GM21526 (cell line): ENCODE measurements around the gene KCNA10.

Experiments used
- ATAC-seq: cut with Tn5 transposase; IDR thresholded peaks from one replicate; pipeline ENCODE4 v1.9.1; 2021; ENCODE audit warnings: moderate library complexity; ENCODE audit not compliant: unreplicated experiment, low FRiP score

Gene KCNA10

DNA sequence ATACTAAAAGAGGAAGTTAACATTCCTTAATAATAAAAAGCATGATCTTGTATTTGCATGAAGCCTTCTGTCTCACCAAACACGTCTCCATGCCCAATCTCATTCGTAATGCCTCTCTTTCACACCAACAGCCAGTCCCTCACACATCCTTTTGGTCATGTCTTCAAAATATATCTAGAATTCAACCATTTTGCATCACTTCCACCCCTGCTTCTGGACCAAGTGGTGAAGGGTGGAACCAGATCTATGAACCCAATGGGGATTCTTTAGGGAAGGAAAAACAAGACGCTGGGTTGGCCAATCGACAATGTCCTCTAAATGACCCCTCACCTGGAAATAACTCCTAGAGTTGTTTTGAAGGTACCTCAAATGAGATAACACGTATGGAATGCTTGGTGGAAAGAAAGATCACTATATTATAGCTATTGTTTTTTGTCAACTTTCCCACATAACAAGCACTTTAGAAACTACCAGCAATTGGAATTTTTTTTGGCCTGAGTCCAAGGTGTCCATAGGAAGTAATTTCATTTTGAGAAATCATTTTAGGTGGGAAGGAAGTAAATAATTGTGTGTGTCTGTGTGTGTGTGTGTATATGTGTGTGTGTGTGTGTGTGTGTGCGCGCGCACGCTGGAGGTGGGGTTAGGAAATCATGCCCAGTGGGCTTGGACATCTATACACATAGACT, at the start of gene KCNA10:
TSS of gene KCNA10 (minus strand) at position 51 of the 686 bp plus-strand sequence. CDS start 388 bp downstream, outside the sequence.
- no peak for ATAC-seq

DNA sequence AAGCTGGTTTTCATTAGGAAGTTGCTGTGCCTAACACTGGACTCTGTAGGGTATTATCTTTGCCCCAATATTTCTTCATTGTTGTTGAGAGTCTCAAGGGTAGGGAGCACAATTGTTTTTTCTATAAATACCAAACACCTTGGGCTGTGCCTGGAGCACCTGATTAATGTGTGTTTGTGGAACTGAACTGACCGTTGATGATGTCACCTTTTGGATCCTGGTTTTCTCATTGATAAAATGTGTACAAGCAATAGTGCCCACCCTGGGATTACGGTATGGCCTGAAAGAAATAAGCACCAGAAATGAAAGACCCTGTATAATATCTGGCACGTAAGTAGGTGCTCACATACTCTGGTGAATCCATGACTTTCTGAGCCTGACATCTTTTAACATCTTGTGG, 47.9 kb upstream of the KCNA10 start:
- ATAC-seq = no peak

DNA sequence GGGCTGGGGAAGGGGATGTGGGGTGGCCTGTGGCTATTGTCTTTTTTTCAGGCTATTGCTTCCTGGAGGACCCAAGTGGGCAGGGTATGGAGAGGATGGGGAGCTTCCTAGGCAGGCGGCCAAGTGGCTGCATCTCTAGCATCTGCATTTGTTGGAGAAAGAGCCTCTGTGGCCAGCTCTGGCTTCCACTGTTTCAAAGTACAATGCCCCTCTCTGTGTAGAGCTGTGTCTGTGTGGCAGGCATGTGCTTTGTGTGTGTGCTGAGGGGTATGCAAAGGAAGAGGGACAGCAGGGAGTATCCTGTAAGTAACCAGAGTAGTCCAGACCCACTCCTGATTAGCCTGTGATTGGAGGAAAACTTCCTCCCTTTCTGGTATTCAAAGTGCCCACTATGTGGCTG, 46.6 kb upstream of the KCNA10 start:
- no peak for ATAC-seq

DNA sequence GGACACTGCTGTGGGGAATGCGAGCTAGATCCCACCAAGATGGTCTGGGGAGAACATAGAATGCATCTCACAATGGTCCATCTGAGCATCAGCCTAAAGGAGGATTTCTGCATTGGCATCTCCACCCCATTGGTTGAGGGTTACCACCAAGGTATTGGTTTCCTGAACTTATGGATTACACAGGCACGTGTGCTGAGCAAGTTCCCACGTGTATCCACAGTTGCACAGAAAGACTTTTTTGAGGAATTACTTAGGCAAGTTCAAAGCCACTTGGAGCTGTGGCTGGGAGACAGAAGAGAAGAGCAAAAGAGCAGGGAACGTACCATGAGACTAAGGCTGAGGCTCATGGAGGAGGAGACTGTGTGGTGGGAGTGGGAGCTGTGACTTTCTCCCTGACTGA, 44.1 kb upstream of the KCNA10 start:
- no peak for ATAC-seq

DNA sequence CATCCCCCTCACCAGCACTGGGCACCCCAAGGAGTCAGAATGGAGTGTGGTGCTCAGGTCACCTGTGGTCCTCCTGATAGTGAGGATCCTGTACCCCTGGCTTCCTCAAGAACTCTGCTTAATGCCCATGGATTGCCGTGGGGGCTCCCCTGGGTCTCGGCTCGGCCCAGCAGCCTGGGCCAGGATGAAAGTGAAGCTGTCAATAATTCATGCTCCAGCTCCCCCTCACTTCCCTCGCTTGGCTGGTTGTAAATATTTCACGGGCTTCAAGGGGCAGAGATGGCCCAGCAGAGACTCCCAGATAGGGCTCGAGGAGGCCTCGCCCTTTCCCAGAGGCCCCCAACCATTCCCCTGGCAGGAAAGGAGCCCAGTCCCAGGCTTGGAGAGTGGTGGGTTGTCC, 42.6 kb upstream of the KCNA10 start:
- no peak for ATAC-seq

DNA sequence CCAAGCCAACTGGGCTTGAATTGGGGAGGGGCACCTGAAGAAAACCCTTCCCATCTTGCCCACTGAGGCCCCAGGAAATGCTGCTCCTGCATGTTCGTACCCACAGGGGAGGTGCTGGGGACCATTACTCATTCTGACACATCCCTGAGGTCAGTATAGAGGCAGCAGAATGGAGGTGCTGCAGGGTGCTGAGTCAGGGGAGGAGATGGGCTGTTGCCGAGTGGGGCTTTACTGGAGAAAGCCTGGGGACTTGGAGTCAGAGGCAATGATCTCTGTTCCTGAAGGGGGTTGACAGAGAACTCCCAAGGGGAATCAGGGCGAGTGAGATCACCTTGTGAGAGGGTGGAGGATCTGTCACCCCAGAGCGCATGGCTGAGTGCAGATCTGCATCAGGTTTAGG, 40.2 kb upstream of the KCNA10 start:
- no peak for ATAC-seq

DNA sequence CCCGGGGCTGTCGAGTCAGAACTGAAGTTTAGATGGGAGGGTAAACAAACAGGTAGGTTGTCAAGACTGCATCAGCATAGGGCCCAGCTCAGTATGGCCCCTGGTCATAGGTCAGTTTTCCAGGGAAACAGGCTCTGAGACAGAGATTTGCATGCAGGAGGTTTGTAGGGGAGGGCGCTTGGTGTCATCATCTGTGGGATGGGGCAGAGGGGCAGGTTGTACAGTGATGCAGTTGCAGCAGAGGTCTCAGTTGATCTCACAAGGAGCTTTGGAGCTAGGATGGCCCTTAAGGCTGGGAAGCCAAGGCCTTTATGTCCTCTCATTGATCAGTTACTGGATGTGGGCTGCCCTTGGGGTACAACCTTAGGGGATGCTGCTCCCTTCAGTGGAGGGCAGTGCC, 38.5 kb upstream of the KCNA10 start:
- no peak for ATAC-seq

DNA sequence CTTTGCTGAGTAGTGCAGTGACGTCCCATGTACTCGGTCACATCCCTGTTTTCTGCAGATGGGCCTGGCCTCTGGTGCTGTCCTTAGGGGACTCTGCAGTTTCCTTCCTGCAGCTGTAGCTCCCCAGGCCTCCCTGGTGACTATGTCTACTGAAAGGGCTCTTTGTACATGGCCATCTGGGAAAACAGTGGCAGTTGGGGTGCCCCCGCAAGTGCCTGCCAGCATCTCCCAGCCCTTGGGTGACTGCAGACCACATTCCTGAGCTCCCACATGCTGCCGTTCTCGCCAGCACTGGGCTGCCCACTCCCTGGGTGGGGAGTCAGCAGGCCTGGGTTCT, 37.5 kb upstream of the KCNA10 start:
- no peak for ATAC-seq

DNA sequence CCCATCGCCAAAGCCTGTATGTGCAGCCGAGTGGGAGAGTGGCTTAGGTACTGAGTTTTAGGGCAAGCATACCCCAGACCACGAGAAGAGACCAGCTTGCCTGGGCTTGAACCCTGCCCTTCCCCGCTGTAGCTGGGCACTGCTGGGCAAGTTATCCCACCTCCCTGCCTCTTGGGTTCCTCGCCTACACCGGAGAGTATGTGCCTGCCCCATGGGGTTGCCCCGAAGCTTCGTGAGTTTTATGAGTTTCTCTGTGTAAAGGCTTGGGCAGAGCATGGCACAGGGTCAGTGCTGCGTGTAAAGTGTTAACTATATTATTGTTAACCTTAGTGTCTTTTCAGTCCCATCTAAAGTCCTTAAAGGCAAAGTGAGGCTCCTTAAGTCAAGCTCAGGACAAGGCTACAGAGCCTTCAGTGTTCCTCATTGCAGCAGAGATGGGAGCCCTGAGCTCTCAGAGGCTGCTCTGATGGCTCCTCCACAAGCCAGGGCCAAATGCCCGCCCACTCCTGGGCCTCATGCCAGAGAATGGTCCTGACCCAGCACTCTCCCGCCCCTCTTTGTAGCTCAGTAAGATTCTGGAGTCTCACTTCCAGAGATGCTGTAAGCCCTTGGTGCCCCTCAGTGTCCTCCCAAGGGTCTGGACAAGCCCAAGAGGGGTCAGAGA, 37.0 kb upstream of the KCNA10 start:
- no peak for ATAC-seq

DNA sequence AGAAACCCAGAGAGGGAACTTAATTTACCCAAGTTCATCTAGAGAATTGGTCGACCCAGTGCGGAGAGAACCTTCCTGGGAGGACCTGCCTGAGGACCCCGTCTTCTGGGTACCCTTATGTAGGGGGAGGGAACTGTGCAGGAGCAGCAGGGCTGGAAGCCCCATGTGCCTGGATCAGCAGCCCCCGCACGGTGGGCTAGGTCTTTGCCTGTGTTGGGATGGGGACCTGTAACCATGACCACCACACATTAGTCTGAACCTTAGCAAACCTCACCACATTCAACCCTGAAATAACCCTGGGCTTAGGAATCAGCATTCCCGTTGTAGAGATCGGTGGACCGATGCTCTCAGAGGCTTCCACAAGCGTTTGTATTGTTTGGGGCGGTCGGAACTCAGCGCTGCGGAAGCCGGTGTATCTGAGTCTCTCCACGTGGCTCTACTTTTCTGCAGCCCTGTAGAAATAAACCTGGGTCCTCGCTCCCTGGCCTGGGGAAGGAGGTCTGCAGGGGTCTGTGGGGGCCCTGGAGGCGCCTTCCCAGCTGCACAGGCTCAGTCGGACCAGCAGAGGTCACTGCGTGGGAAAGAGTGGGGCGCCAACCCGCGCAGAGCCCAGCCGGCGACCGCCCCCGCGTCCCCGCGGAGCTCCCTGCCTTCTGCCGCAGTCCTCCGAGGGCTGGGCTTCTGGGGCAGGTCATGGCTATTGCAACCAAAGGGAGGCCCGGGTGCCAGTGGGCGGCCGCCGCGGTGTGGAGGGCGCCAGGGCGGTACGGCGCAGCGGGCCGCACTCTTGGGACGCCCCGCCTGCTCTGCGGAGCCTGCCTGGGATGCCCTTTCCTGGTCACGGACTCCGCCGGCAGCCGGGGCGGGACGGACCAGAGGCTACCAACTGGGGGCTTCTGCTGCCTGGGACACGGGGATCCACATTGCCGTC, 36.2 kb upstream of the KCNA10 start:
- ATAC-seq = no peak

DNA sequence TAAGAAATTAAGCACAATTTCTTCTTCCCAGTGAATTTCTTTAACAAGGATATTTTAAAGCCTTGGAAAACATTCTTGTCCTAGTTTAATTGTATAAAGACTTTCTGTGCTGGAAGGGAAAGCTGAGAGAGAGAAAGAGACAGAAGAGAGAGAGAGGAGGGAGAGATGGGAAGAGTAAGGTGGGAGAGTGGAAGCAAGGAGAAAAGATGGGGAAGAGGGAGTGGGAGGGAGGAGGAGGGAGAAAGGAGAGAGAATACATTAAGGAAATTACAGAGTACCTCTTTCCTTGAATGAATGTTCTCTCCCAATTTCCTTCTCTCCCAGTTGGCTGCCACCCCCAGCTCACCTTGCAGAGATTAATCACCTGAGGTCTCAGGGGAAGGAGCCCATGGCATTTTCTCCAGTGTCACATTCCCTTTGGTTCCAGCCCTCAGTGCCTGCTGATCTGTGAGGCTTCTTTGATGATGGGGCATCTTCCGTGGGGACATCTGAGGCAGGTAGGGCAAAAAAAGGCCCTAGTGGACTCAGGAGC, 32.4 kb upstream of the KCNA10 start:
- ATAC-seq = no peak

DNA sequence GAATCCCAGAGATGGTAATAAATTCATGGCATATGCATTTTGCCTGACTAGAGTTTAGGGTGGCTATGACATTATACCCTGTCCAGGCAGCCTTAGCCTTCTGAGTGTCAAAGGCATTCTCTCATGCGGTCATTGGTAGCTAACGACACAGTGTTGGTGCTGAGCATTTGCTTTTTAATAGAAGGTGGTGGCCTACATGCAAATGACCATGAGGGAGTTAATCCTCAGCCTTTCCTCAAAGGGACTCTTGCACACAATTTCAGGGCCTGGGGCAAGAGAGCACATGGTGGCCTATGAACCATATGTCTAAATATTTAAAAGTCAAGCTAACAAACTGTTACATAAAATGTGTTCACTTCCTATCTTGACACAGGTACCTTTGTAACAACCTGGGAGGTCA, 30.9 kb upstream of the KCNA10 start:
- ATAC-seq = no peak

DNA sequence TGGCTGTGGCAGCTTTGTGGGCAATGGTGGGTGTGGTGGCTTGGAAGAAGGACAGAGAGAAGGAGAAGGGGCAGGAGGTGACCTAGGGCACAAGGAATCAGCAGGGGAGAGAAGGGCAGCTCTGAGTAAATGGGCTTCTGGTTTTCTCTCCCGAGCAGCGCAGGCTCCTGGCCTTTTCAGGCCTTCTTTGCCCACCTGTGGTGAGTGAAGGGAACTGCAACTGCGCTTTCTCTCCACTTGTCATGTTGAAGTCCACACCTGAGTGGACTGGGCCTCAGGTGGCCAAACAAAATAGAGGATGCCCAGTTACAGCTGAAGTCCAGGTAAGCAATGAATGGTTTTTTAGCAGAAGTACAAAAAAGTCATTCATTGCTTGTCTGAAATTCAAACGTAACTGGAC, 29.4 kb upstream of the KCNA10 start:
- ATAC-seq = no peak

DNA sequence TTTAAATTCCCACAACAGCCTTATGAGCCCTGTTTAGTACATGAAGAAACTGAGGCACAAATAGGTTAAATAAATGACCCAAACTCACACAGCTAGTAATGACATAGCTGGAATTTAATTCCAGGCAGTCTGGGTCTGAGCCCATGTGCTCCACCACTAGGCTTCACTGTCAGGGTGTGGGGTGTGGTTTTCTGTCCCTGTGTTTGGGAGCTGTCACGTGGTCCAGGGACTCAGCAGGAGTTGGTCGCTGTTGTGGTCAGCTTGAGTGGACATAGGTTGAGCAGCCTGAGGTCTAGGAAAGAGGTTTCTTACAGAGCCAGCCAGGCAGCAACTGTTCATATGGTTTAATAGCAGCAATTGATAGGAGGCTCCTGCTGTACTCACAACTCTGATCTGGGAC, 28.0 kb upstream of the KCNA10 start:
- no peak for ATAC-seq

DNA sequence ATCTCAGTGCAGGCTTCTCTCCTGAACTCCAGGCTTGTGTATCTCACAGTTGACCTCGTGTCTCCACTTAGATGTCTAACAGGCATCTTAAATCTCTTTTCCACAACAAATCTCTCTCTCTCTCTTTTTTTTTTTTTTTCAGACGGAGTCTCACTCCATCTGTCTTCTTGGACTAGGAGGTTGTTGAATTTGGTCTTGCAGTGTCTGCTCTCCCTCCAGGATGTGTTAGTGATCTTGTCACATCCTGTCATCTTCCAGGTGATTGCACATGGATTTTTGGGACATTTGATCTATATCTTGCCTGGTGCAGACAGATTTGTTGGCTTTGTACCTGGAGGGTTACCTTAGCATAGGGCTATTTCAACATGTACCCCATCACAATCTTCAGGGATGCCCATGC, 26.5 kb upstream of the KCNA10 start:
- no peak for ATAC-seq

DNA sequence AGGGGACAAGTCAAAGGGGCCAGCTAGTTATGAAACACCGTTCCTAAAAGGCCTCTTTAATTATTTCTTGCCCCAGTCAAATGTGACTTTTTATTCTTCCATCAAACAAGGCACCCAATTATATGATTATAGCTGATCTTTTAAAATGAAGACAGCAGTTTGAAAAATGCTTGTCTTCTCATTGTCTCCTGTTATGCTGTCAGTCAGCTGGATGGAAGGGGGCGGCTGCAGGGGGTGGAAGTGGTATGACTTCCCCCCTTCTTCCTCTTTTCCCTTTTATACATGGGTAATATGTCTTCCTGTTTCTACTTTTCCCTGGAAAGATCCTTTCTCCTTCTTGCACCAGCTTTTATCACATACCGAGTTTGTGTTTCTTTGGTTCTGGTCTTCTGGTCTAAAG, 25.8 kb upstream of the KCNA10 start:
- ATAC-seq = no peak

DNA sequence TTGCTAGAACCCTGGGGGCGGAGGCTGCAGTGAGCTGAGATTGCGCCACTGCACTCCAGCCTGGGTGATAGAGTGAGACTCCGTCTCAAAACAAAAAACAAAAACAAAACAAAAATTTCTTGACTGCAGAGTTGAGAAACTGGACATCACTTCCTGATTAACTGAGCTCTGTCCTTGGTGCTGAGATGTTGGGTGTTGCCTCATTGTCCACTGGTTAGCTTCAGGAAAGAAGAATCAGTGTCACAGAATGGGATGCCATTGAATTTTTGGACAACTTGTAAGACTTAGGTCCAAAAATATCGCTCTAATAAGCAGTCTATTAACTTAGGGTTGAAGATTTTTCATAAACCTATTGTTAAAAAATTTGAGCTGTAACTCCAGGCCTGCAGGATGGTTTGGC, 23.8 kb upstream of the KCNA10 start:
- no peak for ATAC-seq

DNA sequence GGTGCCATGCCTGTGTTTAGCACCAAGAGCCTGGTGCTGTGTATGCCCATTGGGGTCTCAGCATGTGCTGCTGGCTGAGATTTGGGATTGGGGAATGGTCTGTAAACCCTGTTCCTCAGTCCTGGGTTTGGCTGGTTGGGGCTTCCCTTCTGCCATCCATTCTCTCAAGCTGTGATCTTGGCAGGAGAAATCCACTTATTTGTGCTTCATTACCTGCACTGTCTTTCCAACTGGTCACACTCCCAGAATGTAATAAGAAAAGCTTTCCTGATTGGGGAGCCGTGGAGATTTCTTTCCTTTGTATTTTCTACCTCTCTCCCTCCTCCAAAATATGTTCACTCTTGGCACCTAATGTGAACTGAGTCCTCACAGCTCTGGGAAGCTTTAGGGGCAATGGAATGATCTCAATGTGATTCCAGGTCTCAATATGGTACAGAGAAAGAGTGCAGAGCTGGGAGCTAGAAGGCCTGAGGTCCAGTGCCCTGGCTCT, 23.0 kb upstream of the KCNA10 start:
- ATAC-seq = no peak

DNA sequence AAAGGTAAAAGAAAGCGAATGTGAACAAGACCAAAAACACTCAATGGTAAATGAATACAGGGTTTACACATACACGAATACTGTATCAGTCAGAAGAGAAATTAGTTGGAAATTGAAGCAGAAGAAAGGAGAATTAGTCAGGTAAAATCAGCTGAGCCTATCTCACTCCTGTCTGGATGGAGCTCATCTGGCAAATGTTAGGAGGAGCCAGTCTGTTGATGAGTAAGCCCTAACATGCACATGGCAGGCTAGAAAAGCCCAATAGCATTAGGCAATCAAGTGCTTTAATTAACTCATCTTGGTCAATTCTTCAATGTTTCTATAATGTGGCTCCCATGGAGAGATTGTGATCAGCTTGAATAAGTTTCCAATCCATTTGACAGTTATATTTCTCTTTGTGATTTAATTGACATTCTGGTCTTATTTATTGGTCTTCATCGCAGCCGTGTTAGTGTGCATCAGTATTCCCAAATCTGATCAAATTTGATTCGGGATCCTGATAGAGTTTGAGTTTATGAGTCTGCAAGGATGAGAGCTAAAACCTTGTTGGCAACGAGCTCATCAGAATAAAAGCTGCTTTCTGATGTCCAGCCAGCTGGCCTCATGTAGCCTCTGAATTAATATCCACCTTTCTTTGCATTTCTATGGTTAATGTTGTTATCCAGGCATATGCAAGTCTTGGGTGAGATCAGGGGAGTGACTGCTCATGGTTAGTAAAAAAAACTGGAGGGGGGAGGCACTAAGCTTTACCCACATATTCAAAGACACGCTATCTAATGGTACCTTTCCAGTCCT, 22.1 kb upstream of the KCNA10 start:
- ATAC-seq = no peak

DNA sequence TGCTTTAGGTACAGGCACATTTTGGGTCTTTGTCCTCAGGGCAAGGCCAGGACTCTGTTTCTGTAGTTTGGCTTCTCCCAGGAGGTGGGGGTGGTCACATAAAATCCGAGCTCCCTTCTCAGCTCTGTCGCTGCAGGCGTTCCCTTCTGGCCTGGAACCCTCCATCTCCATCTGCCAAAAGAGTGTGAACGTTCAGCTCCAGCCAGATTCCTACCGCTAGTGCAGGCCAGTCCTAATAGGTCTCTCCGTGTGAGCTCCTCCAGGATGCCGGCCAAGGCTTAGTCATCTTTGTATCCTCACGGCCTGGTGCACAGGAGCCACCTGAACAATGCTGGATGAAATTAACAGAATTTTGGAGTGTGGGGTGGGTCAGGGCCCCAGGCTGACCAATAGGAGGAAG, 19.9 kb upstream of the KCNA10 start:
- no peak for ATAC-seq
